GM18520 (cell line): ENCODE results near the gene SLC17A2.
"Not testable (repeated sequence)": the region's sequence is repeated elsewhere in the genome, so short reads cannot be mapped to it uniquely, and the experiment has no call there.

Experiments
- ATAC-seq: cut with Tn5 transposase; IDR thresholded peaks from one replicate; pipeline ENCODE4 v1.9.1; 2021; ENCODE audit not compliant: unreplicated experiment

Gene SLC17A2

DNA sequence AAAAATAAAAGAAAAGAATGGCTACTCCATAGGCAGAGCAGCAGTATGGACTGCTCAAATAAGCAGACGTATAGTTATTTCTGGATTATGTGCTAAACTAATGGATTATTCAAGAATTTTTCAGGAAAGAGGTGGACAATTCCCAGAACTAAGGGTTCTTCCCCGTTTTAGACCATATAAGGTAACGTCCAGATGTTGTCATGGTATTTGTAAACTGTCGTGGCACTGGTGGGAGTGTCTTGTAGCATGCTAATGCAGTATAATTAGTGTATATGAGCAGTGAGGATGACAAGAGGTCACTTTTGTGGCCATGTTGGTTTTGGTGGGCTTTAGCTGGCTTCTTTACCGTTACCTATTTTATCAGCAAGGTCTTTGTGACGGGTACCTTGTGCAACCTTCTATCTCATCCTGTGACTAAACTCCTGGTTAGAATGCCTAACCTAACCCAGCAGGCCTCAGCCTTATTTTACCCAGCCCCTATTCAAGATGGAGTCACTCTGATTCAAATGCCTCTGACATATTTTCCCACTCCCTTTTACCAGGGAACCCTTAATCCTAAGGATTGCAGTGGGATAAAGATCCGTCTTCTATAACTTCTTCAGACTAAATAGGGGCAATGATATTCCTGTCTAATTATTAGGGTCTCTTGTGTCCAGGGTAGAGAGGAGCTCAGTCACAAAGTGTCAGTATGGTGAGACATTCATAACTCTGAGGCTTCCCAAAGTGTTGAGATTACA lies 21.0 kb upstream of the SLC17A2 start:
- no peak for ATAC-seq

DNA sequence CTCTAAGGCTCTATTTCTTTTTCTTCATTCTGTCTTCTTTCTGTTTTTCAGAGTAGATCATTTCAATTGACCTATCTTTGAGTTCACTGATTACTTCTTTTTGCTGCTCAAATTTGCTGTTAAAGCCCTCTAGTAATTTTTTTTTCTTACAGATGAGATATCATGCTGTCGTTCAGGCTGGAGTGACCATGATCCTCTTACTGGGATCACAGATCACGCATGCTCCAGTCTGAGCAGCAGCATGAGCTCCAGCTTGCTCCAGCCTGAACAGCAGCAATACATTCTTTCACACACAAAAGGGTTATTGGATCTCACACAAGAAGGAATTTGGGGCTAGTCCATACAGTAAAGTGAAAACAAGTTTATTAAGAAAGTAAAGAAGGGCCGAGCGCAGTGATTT lies 19.8 kb upstream of the SLC17A2 start:
- ATAC-seq = no peak

DNA sequence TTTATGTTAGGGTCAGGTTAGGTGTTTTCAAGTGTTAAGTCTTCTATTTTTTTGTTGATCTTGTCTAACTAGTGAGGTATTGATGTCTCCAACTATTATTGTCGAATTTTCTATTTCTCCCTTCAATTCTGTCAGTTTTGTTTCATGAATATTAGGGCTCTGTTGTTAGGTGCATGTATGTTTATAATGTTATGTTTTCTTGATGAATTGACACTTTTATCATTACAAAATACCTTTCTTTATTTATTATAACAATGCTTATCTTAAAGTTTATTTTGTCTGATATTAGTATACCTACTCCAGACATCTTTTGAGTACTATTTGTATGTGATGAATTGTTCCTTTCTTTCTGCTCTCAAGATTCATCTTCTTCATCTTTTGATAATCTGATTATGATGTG lies 19.2 kb upstream of the SLC17A2 start:
- no peak for ATAC-seq

GRCh38 chr6:25947492-25947891 lies 17.0 kb upstream of the SLC17A2 start:
- ATAC-seq = not testable (repeated sequence)

- no peak for ATAC-seq
Observed at GRCh38 chr6:25946631-25947030, 16.1 kb upstream of the SLC17A2 start.

DNA sequence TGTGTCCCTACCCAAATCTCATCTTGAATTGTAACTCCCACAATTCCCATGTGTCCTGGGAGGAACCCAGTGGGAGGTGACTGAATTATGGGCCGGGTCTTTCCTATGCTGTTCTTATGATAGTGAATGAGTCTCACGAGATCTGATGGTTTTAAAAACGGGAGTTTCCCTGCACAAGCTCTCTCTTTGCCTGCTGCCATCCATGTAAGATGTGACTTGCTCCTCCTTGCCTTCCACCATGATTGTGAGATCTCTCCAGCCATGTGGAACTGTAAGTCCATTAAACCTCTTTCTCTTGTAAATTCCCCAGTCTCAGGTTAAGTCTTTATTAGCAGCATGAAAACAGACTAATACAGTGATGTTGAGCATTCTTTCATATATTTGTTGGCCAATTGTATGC lies 15.2 kb upstream of the SLC17A2 start:
- ATAC-seq = not testable (repeated sequence)

DNA sequence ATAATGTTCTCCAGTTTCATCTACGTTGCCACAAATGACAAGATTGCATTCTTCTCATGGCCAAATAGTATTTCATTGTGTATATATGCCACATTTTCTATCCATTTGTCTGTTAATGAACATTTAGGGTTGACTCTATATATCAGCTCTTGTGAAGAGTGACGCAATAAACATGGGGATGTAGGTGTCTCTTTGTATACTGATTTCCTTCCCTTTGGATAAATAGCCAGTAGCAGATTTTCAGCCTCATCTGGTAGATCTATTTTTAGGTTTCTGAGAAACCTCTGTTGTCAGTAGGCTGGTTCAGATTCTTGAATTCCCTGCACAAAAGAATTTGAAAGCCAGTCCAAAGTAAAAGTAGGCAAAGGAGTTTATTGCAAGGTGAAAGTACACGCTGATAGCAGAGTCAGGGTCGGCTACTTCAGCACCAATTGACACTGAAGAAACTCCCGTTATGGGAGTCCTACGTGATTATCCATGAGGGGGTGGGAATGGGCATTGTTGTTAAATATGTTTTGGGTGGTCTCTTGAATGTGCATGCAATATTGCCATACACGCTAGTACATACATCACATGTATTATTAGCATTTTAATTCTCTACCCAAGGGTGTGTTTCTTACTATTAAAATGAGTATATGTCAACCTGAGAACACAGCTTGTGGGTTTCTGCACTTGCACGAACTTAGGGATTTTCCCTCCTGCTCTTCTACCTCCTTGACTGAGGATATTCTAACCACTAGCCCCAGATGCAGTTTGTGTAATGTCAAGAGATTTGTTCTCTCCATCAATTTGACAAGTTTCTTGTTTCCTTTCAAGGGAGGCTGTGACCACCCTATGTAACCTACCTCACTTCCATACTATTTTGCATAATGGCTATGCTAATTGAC lies 14.4 kb upstream of the SLC17A2 start:
- ATAC-seq = peak; percentile 78

DNA sequence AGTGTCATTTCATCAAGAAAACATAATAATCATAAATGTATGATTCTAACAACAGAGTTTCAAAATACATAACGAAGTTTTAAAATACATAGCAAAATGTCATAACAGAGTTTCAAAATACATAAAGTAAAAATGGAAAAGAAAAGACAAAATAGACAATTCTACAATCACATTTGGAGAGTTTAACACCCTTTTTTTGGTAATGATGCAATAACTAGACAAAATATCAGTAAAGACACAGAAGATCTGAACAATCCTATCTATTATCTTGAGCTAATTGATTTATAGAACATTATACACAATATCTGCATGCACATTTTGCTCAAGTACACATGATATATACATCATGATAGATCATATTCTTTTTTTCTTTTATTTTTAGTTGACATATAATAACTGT lies 13.4 kb upstream of the SLC17A2 start:
- no peak for ATAC-seq

GRCh38 chr6:25942561-25943147 lies 12.2 kb upstream of the SLC17A2 start:
- no peak for ATAC-seq

DNA sequence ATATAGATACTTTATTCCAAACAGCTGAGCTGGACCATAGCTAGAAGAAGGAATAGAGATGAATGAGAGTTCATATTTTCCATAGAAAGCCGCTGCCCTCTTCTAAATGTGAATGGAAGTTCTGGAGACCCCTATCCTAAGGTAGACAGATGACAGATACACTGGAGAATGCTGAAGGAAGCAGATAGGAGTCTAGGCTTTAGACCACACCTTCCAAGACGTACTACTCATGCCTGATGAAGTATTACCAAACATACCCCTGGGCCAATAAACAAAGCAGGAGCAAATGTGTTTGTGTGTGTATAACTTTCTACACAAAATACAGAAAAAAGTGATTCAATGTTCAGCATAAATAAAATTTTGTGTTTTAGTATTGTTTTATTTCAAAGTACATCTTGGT lies 9.1 kb upstream of the SLC17A2 start:
- ATAC-seq = no peak

DNA sequence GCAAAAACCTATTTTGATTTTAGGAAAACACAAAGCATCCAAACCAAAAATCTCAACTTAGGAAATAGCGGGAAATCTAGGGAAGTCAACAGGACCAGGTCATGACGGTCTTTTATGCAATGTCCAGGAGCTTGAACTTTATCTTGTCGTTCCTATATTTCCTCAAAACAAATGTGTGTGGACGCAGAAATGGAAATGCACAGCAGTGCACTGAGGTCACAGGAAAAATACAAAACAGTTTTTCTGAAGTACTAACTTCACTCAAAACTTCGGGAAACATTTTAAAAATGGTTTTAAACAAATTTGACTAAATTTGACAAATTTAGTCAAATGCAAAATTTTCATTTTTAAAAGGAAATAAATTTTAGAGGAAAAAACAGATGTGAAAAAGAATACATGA lies 5.5 kb upstream of the SLC17A2 start:
- ATAC-seq = no peak

- ATAC-seq = no peak
Observed at GRCh38 chr6:25934735-25935313, 4.3 kb upstream of the SLC17A2 start.

- ATAC-seq = no peak
Observed at GRCh38 chr6:25934156-25934555, 3.7 kb upstream of the SLC17A2 start.

GRCh38 chr6:25931411-25931709 lies 869 bp upstream of the SLC17A2 start:
- ATAC-seq = no peak

DNA sequence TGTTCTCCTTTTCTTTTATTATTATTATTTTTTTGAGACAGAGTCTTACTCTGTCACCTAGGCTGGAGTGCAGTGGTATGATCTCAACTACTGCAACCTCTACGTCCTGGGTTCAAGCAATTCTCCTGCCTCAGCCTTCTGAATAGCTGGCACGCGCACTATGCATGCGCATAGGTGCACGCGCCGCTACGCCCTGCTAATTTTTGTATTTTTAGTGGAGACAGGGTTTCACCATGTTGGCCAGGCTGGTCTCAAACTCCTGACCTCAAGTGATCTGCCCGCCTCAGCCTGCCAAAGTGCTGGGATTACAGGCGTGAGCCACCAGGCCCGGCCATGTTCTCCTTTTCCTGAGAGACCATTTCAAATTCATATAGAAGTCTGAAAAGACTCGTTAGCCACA lies 706 bp downstream of the SLC17A2 start:
- not testable (repeated sequence) for ATAC-seq

DNA sequence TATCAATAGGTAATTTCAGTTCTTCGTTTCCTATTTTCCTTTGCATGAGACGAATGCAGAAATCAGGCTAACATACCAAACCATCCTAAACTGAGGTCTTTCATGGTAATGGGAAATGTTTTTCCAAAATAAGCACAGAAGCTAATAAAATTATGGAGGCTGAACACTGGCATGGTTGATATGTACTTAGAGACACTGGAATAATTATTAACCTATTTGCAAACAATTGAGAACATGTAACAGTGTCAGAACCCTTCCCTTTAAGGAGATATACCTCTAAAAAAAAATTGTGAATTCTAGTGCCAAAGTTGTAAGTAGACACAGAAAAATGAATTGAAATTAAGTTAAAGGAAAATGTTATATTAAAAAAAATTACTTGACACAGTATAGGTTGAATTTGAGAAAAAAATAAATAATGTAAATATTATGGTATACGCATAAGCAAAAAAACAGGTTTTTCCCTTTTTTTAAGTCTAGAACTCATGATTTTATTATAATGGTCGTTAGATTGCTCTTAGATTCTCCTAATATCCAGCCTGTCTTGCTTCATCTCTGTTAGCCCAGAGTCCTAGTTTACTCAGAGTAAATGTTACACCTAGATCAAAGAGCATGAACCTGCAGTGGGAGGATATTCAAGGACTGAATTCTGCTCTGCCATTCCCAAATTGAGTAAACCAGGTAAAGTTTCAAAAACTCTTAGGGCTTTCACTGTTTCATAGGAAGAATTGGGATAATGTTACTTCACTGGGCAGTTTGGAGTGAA lies 1.7 kb downstream of the SLC17A2 start:
- ATAC-seq = no peak

DNA sequence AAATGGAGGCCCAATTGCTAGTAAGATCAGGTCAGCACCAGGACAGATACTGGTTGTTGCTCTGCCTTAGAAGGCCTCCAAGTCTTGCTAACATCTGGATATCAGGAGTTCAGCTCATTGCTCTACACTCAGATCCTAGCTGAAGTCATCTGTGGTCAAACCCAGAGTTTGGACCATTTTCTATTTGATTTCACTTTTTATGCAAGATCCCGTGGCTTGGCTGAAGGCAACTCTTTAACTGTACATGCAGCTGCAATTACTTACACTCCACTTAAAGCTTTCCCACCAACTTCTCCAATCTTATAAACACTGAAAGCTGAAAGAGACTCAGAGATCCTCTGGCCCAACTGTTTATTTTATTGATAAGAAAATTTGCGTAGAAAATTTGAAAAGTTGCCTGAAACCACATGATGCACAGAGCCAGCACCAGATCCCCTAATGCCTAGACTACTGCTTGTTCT lies 2.7 kb downstream of the SLC17A2 start:
- ATAC-seq = no peak

DNA sequence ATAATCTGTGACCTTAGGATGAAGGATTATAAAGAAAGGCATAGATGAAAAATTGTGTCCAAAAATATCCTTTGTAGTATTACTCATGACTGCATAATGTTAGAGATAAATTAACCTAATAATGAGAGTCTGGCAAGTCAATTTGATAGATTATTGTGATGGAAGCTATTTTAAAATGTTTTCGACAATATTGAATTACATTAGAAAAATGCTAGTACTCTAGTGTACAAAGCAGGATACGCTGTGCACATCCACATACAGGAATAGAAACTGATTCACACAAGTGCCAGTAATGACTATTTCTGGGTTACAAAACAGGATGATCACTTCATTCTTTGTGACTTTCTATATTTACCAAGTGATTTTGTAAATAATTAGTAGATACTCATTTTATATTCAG lies 3.3 kb downstream of the SLC17A2 start:
- ATAC-seq = no peak

GRCh38 chr6:25925876-25926275 lies 4.6 kb downstream of the SLC17A2 start:
- no peak for ATAC-seq

- no peak for ATAC-seq
Observed at GRCh38 chr6:25922301-25922700, 8.2 kb downstream of the SLC17A2 start.
